Measurements from ENCODE around the gene PSENEN.
A peak's percentile ranks its signal among the peaks of the same experiment; 100 is the strongest.

The PSENEN gene

DNA sequence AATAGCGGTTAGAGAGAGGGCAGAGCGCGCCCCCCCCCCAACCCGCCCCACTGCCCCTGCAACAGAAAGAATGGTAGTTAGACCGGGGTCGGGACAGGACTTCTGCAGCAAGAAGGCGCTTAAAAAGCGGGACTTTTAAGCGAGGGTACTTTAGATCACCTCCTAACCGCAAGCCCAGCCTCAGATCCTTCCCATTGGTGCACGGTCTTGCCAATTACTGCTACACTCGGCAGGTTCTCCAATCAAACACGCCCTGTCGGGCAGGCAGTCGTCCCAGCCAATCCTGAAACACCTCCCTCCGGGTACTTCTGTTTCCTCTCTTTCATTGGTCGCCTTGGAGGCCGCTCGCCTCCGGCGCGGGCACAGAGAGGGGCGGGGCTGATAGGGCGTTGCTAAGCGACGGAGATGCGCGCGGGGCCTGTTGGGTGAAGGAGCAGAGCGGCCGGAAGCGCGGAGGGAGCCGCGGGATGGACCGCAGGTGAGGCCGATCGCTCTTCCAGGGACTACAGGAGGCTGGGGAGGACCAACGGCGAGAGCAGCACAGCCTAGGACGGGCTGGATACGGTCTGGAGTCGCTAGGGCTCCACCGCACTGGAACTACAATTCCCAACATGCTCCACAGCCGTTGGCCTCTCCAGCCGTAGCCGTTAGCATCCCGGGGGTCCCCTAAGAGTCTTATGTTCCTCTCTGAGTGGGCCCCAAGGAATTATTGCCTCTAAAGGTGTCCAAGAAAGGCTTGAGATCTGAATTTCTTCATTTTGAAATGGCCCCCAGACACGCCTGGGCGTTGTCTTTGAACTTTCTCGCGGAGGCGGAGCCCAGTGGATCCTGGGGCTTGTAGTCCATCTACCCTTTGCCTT, 12.5 kb downstream of the PSENEN start, which contains the start of gene PROSER3:
PROSER3 (plus strand) TSS at position 428 of the 860 bp plus-strand sequence; CDS start at position 468, 40 bp downstream.
- peak within 1 kb of the TSS; percentile 97 for H3K4me3 ChIP-seq (replicated peaks; ENCODE audit: low read depth, low read length)
- TF ChIP-seq, protein P1, sequence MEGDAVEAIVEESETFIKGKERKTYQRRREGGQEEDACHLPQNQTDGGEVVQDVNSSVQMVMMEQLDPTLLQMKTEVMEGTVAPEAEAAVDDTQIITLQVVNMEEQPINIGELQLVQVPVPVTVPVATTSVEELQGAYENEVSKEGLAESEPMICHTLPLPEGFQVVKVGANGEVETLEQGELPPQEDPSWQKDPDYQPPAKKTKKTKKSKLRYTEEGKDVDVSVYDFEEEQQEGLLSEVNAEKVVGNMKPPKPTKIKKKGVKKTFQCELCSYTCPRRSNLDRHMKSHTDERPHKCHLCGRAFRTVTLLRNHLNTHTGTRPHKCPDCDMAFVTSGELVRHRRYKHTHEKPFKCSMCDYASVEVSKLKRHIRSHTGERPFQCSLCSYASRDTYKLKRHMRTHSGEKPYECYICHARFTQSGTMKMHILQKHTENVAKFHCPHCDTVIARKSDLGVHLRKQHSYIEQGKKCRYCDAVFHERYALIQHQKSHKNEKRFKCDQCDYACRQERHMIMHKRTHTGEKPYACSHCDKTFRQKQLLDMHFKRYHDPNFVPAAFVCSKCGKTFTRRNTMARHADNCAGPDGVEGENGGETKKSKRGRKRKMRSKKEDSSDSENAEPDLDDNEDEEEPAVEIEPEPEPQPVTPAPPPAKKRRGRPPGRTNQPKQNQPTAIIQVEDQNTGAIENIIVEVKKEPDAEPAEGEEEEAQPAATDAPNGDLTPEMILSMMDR (IDR thresholded peaks at IDR 0.05; ENCODE audit: low read depth, low read length, missing control alignments), result no peak
- DNase-seq (ENCODE audit: extremely low read depth, low read depth), result peak; percentile 100

DNA sequence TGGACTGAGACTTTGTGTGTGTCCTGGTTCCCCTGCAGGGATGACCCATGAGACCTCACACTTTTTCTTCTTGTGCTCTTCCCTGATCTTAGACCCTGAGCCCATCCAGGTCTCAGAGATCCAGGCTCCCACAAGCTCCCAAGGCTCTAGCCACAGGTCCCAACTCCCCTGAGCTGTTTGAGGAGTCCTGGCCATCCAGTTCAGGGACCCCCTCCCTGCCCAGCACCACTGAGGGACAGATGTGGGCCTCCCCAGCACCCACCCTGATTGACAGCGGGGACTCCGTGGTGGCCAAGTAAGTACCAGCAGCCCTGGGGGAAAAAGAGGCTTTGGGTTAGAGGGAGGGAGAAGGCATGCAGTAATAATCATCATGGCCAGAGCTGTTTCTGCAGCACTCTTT, 14.2 kb downstream of the PSENEN start:
- no peak for DNase-seq (ENCODE audit: extremely low read depth, low read depth)
- TF ChIP-seq, protein P1 (IDR thresholded peaks at IDR 0.05; ENCODE audit: low read depth, low read length, missing control alignments), result no peak
- H3K4me3 ChIP-seq (replicated peaks; ENCODE audit: low read depth, low read length), result peak overlapping the region; percentile 97; the same call in 1 of the 2 replicates

DNA sequence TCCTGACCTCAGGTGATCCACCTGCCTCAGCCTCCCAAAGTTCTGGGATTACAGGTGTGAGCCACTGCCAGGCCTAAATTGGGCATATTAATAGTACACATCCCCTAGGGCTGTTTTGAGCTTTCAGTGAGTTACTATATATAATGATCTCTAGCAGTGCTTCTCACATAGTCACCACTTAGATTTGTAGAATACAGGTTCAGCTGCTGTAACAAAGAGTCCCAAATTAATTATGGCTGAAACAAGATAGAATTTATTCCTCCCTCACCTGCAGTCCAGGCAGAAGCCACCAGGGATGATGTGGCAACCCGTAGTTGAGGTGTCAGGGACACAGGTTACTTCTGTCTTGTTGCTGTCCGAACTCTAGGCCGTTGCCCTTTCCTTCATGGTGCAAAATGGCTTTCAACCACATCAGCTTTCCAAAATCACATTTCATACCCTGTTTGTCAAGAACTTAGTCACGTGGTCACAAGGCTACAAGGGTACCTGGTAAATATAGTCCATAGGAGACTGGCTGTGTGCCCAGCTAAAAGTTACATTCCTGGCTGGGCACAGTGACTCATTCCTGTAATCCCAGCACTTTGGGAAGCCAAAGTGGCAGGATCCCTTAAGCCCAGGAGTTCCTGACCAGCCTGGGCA, 15.4 kb downstream of the PSENEN start:
- TF ChIP-seq, protein P1 (IDR thresholded peaks at IDR 0.05; ENCODE audit: low read depth, low read length, missing control alignments), result no peak
- H3K4me3 ChIP-seq (replicated peaks; ENCODE audit: low read depth, low read length), result no peak overlapping the region
- no peak for DNase-seq (ENCODE audit: extremely low read depth, low read depth)

DNA sequence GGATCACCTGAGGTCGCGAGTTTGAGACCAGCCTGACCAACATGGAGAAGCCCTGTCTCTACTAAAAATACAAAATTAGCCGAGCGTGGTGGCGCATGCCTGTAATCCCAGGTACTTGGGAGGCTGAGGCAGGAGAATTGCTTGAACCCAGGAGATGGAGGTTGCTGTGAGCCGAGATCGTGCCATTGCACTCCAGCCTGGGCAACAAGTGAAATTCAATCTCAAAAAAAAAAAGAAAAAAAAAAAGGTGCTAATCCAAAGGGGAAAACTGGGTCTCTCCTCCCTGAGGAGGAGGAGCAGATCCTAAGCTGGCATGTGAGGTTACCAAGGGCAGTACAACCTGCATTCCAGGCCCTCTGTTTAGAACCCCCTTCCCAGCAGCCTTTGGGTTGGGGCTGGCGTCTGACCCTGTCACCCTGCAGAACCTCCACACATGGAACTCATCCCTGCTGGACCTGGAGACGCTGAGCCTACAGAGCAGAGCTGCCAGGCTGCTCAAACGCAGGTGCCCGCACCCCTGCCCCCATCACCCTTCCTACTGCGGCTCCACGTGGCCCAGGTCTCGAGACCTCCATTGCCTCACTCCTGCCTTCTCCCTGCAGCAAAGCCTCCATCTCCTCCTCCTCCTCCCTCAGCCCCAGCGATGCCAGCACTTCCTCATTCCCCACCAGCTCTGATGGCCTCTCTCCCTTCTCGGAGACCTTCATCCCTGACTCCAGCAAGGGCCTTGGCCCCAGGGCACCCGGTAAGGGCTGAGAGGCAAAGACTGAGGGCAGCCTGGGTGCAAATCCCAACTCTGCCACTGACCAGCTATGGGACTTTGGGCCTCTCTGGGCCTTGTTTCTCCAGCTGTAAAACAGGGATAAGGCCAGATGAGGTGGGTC, 19.2 kb downstream of the PSENEN start:
- DNase-seq (ENCODE audit: extremely low read depth, low read depth), result no peak
- TF ChIP-seq, protein P1 (IDR thresholded peaks at IDR 0.05; ENCODE audit: low read depth, low read length, missing control alignments), result no peak
- H3K4me3 ChIP-seq (replicated peaks; ENCODE audit: low read depth, low read length), result no peak overlapping the region

DNA sequence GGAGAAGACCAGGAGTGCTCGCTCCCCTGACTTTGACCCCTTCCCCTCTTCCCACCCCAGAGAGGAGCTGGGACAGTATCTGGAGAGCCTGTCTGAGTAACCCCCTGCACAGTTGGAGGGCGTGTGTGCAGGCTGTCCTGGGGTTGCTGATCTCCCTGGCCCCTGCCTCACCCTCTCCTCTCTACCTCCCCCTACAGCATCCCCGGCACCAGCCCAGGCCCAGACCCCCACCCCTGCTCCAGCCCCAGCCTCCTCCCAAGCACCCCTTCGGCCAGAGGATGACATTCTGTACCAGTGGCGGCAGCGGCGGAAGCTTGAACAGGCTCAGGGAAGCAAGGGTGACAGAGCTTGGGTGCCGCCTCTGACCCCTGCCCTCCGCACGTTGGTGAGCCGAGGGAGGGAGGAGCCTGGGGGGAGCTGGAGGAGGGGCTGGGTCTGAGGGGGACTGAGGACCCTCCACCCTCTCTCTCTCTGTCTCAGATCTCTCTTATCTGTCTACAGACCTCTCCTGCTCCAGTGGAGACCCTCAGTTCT, 21.2 kb downstream of the PSENEN start:
- TF ChIP-seq, protein P1 (IDR thresholded peaks at IDR 0.05; ENCODE audit: low read depth, low read length, missing control alignments), result no peak
- H3K4me3 ChIP-seq (replicated peaks; ENCODE audit: low read depth, low read length), result no peak overlapping the region
- no peak for DNase-seq (ENCODE audit: extremely low read depth, low read depth)

Measured in HFF-Myc (cell line).